Measurements from ENCODE around the gene CLCA2. TPM values are rescaled to one million over a fixed set of nuclear protein-coding genes. Genes with fewer than 3 reads are reported as not detected.

Gene CLCA2
- total and polyA plus RNA-seq, 4 donors: not detected

- no peak overlapping the region for H3K4me3 ChIP-seq (ENCODE audit: low read depth in 1 of 3, low read length in 3 of 3)
- no peaks in the 10 kb centered on the region for H3K4me1 ChIP-seq (ENCODE audit: control insufficient read depth in 4 of 4, insufficient read depth in 4 of 4, low read length in 3 of 4)
- no peaks in the 10 kb centered on the region for H3K27me3 ChIP-seq (ENCODE audit: control insufficient read depth in 4 of 4, insufficient read depth in 4 of 4, low read length in 3 of 4)
- no peaks in the 10 kb centered on the region for H3K9me3 ChIP-seq (ENCODE audit: control insufficient read depth in 4 of 4, low read length in 3 of 4)
- TF ChIP-seq FOXA2 (IDR thresholded peaks at IDR 0.05) (no peak), RXRA (IDR thresholded peaks at IDR 0.05) (no peak), YY1 (IDR thresholded peaks at IDR 0.05) (no peak), SP1 (IDR thresholded peaks at IDR 0.05) (no peak), HNF4G (IDR thresholded peaks at IDR 0.05) (no peak), ZBTB33 (IDR thresholded peaks at IDR 0.05) (no peak), NR2F2 (IDR thresholded peaks at IDR 0.05) (no peak), RAD21 (IDR thresholded peaks at IDR 0.05) (no peak), FOXA1 (IDR thresholded peaks at IDR 0.05) (no peak), GABPA (IDR thresholded peaks at IDR 0.05 in 1 of 2, conservative IDR thresholded peaks at IDR 0.05 in 1 of 2) (no peak)
- TF ChIP-seq, protein P1, sequence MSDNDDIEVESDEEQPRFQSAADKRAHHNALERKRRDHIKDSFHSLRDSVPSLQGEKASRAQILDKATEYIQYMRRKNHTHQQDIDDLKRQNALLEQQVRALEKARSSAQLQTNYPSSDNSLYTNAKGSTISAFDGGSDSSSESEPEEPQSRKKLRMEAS (IDR thresholded peaks at IDR 0.05): no peak
- TF ChIP-seq, protein P2, sequence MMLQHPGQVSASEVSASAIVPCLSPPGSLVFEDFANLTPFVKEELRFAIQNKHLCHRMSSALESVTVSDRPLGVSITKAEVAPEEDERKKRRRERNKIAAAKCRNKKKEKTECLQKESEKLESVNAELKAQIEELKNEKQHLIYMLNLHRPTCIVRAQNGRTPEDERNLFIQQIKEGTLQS (IDR thresholded peaks at IDR 0.05): no peak
- TF ChIP-seq, protein P3, sequence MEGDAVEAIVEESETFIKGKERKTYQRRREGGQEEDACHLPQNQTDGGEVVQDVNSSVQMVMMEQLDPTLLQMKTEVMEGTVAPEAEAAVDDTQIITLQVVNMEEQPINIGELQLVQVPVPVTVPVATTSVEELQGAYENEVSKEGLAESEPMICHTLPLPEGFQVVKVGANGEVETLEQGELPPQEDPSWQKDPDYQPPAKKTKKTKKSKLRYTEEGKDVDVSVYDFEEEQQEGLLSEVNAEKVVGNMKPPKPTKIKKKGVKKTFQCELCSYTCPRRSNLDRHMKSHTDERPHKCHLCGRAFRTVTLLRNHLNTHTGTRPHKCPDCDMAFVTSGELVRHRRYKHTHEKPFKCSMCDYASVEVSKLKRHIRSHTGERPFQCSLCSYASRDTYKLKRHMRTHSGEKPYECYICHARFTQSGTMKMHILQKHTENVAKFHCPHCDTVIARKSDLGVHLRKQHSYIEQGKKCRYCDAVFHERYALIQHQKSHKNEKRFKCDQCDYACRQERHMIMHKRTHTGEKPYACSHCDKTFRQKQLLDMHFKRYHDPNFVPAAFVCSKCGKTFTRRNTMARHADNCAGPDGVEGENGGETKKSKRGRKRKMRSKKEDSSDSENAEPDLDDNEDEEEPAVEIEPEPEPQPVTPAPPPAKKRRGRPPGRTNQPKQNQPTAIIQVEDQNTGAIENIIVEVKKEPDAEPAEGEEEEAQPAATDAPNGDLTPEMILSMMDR (IDR thresholded peaks at IDR 0.05; ENCODE audit: low read depth, low read length, missing input control): no peak
- H3K36me3 ChIP-seq (ENCODE audit: control insufficient read depth in 4 of 4, insufficient read depth in 3 of 4, low read depth in 1 of 4, low read length in 3 of 4): no peaks in the 10 kb centered on the region
- 61% methylated on average over 4 of the region's 4 CpGs for WGBS
- no peak for DNase-seq (ENCODE audit: low spot score)
- no peak overlapping the region for H3K27ac ChIP-seq (ENCODE audit: low read depth in 1 of 2, low read length in 2 of 2)
- H3K9ac ChIP-seq (ENCODE audit: low read depth in 1 of 2, low read length in 2 of 2): no peak overlapping the region
These were observed 58.0 kb downstream of the CLCA2 start for GRCh38 chr1:86481966-86482365.

GRCh38 chr1:86487131-86487810 lies 63.3 kb downstream of the CLCA2 start:
- 84% methylated on average over 4 of the region's 4 CpGs for WGBS
- DNase-seq (ENCODE audit: low spot score): no peak
- no peaks in the 10 kb centered on the region for H3K36me3 ChIP-seq (ENCODE audit: control insufficient read depth in 4 of 4, insufficient read depth in 3 of 4, low read depth in 1 of 4, low read length in 3 of 4)

More at GRCh38 chr1:86487131-86487810, 63.3 kb downstream of the CLCA2 start:
- no peaks in the 10 kb centered on the region for H3K9me3 ChIP-seq (ENCODE audit: control insufficient read depth in 4 of 4, low read length in 3 of 4)
- H3K27ac ChIP-seq (ENCODE audit: low read depth in 1 of 2, low read length in 2 of 2): no peak overlapping the region
- H3K9ac ChIP-seq (ENCODE audit: low read depth in 1 of 2, low read length in 2 of 2): no peak overlapping the region
- no peaks in the 10 kb centered on the region for H3K4me1 ChIP-seq (ENCODE audit: control insufficient read depth in 4 of 4, insufficient read depth in 4 of 4, low read length in 3 of 4)
- H3K4me3 ChIP-seq (ENCODE audit: low read depth in 1 of 3, low read length in 3 of 3): no peak overlapping the region
- H3K27me3 ChIP-seq (ENCODE audit: control insufficient read depth in 4 of 4, insufficient read depth in 4 of 4, low read length in 3 of 4): no peaks in the 10 kb centered on the region
- TF ChIP-seq NR2F2 (IDR thresholded peaks at IDR 0.05) (no peak), HNF4G (IDR thresholded peaks at IDR 0.05) (no peak), ZBTB33 (IDR thresholded peaks at IDR 0.05) (no peak), EGR1 (IDR thresholded peaks at IDR 0.05; ENCODE audit: low read depth in 2 of 2) (no peak), JUND (IDR thresholded peaks at IDR 0.05) (no peak), FOXA1 (IDR thresholded peaks at IDR 0.05) (no peak), FOXA2 (IDR thresholded peaks at IDR 0.05) (no peak), RXRA (IDR thresholded peaks at IDR 0.05) (no peak), HNF4A (conservative IDR thresholded peaks at IDR 0.05) (no peak), SP1 (IDR thresholded peaks at IDR 0.05) (no peak), TAF1 (conservative IDR thresholded peaks at IDR 0.05) (no peak), RAD21 (IDR thresholded peaks at IDR 0.05) (no peak), GABPA (IDR thresholded peaks at IDR 0.05 in 1 of 2, conservative IDR thresholded peaks at IDR 0.05 in 1 of 2) (no peak)
- TF ChIP-seq, protein P2 (IDR thresholded peaks at IDR 0.05): no peak
- TF ChIP-seq, protein P3 (IDR thresholded peaks at IDR 0.05; ENCODE audit: low read depth, low read length, missing input control): no peak
- TF ChIP-seq, protein P1 (IDR thresholded peaks at IDR 0.05): no peak

All from liver (tissue), 9 donors.